Keratinocyte (primary cell): ENCODE data around the gene PLSCR3. TPM values are rescaled to one million over a fixed set of nuclear protein-coding genes. Genes with fewer than 3 reads are reported as not detected.

ENCODE experiments used
- DNase-seq: peaks from one replicate; pipeline ENCODE4 v3.0.0-alpha.2; 2011; ENCODE audit warnings: low read depth, missing footprints, low spot score
- FAIRE-seq: peaks from 2 replicates; lab custom pipeline; 2011; peaks lifted over from hg19 to GRCh38; lab: Jason Lieb, UNC
- H2AFZ ChIP-seq: 2 replicates; pipeline ENCODE4 v1.6.0; 2012; ENCODE audit warnings: low read length, control low read depth, inconsistent platforms; ENCODE audit not compliant: control insufficient read depth
- H3K27ac ChIP-seq: 2 replicates; pipeline ENCODE4 v1.5.1; 2011; ENCODE audit warnings: low read length; ENCODE audit not compliant: control insufficient read depth, insufficient read depth
- H3K27me3 ChIP-seq: 3 replicates; pipeline ENCODE4 v1.6.0; 2011; ENCODE audit warnings: low read length; ENCODE audit not compliant: control insufficient read depth, insufficient read depth; ENCODE audit errors: extremely low read depth
- H3K36me3 ChIP-seq, 2 experiments: 2 replicates in 1 of 2; 3 replicates in 1 of 2; pipeline ENCODE4 v1.5.1; 2011; ENCODE audit warnings: low read length in 2 of 2, mild to moderate bottlenecking in 1 of 2; ENCODE audit not compliant: control insufficient read depth in 2 of 2, insufficient read depth in 2 of 2; ENCODE audit errors: extremely low read depth in 1 of 2
- H3K4me1 ChIP-seq: 3 replicates; pipeline ENCODE4 v1.5.1; 2011; ENCODE audit warnings: low read length; ENCODE audit not compliant: control insufficient read depth, insufficient read depth; ENCODE audit errors: extremely low read depth
- H3K4me2 ChIP-seq: 3 replicates; pipeline ENCODE4 v1.6.0; 2011; ENCODE audit warnings: low read depth, low read length; ENCODE audit not compliant: control insufficient read depth, insufficient read depth; ENCODE audit errors: extremely low read depth
- H3K4me3 ChIP-seq, 3 experiments: fragments of 200-600 bp in 1 of 3; sonication (generic) in 1 of 3; 2 replicates in 2 of 3; 3 replicates in 1 of 3; pipeline ENCODE4 v1.5.1; 2011 to 2016; ENCODE audit warnings: low read length in 3 of 3, mild to moderate bottlenecking in 3 of 3, control low read depth in 2 of 3, inconsistent platforms in 1 of 3, low read depth in 1 of 3, mixed read lengths in 1 of 3, mixed run types in 1 of 3, moderate library complexity in 1 of 3; ENCODE audit not compliant: control insufficient read depth in 2 of 3, insufficient read depth in 2 of 3; ENCODE audit errors: extremely low read depth in 1 of 3
- H3K79me2 ChIP-seq: 2 replicates; pipeline ENCODE4 v1.6.0; 2012; ENCODE audit warnings: low read length; ENCODE audit not compliant: control insufficient read depth, insufficient read depth
- H3K9ac ChIP-seq: 3 replicates; pipeline ENCODE4 v1.6.0; 2011; ENCODE audit warnings: low read length; ENCODE audit not compliant: control insufficient read depth, insufficient read depth; ENCODE audit errors: extremely low read depth
- H3K9me1 ChIP-seq: 3 replicates; pipeline ENCODE4 v1.6.0; 2011; ENCODE audit warnings: low read length; ENCODE audit not compliant: control insufficient read depth, insufficient read depth; ENCODE audit errors: extremely low read depth
- H3K9me3 ChIP-seq: 2 replicates; pipeline ENCODE4 v1.5.1; 2012; ENCODE audit warnings: low read depth, low read length; ENCODE audit not compliant: control insufficient read depth
- H4K20me1 ChIP-seq: 3 replicates; pipeline ENCODE4 v1.6.0; 2011; ENCODE audit warnings: low read length; ENCODE audit not compliant: control insufficient read depth, insufficient read depth; ENCODE audit errors: extremely low read depth
- CTCF ChIP-seq, 3 experiments: IDR thresholded peaks in 1 of 3; conservative IDR thresholded peaks in 1 of 3; optimal IDR thresholded peaks in 1 of 3; 2 replicates in 2 of 3; 3 replicates in 1 of 3; pipeline versions ENCODE3 to v1.5.1; 2011; ENCODE audit warnings: low read length in 3 of 3, mild to moderate bottlenecking in 3 of 3, moderate library complexity in 2 of 3, control low read depth in 1 of 3, inconsistent platforms in 1 of 3; ENCODE audit not compliant: insufficient read depth in 2 of 3; ENCODE audit errors: extremely low read depth in 1 of 3
- EZH2 ChIP-seq: IDR thresholded peaks from one replicate; pipeline ENCODE4 v1.6.1; 2012; ENCODE audit warnings: inconsistent platforms, mild to moderate bottlenecking, low read length, moderate library complexity
- dilution Hi-C: fragments of 300-500 bp; cut with MboI; formaldehyde crosslinking; loops from one replicate; pipeline ENCODE4 v1.7.0; 2020; ENCODE audit warnings: low sequenced_read_pairs; ENCODE audit not compliant: extremely low pct_ligation_motif_present
- polyA plus RNA-seq, 5 experiments: library from polyadenylated mRNA; depleted of rRNA in 3 of 5; stranded (reverse) in 3 of 5; stranded (forward) in 1 of 5; unstranded in 1 of 5; fragments of >200 nt; gene quantifications; 1 replicate in 1 of 5; 2 replicates in 3 of 5; 3 replicates in 1 of 5; pipeline versions ENCODE4 v1.2.1 to v1.2.3, GENCODE V29; 2011 to 2012; ENCODE audit warnings: missing spikeins in 2 of 5, low read depth in 1 of 5, low replicate concordance in 1 of 5

Gene PLSCR3
- polyA plus RNA-seq, 1 donor (not counting 4 experiments of a cell fraction or from before 2014, with no cell fraction given): 30.5 TPM

- TF ChIP-seq CTCF (optimal IDR thresholded peaks at IDR 0.05 in 1 of 3, IDR thresholded peaks at IDR 0.05 in 1 of 3, conservative IDR thresholded peaks at IDR 0.05 in 1 of 3; ENCODE audit: extremely low read depth in 1 of 3, insufficient read depth in 2 of 3, low read length in 3 of 3): no peak
- no peak for TF ChIP-seq EZH2
- Histone ChIP-seq H3K4me2 (no peak overlapping the region), H3K27me3 (peaks cover 5% of the 10 kb centered on the region), H3K79me2 (peaks cover 20% of the 10 kb centered on the region), H3K9ac (no peak overlapping the region), H3K9me3 (no peaks in the 10 kb centered on the region), H3K9me1 (no peaks in the 10 kb centered on the region), H3K4me1 (peaks cover 19% of the 10 kb centered on the region), H3K4me3 (no peak overlapping the region), H2AFZ (no peak overlapping the region), H3K36me3 (no peaks in the 10 kb centered on the region), H3K27ac (no peak overlapping the region), H4K20me1 (no peaks in the 10 kb centered on the region)
- dilution Hi-C loops: no loop called here
- DNase-seq: no peak
- no peak for FAIRE-seq
These were observed 45.7 kb downstream of the PLSCR3 start for GRCh38 chr17:7348478-7349242.

GRCh38 chr17:7347630-7348477, 46.5 kb downstream of the PLSCR3 start:
- peaks cover 11% of the 10 kb centered on the region for H3K4me1 ChIP-seq
- H3K9ac ChIP-seq: no peak overlapping the region
- no peaks in the 10 kb centered on the region for H3K9me1 ChIP-seq
- H3K79me2 ChIP-seq: peaks cover 12% of the 10 kb centered on the region
- TF ChIP-seq EZH2 (no peak), CTCF (optimal IDR thresholded peaks at IDR 0.05 in 1 of 3, IDR thresholded peaks at IDR 0.05 in 1 of 3, conservative IDR thresholded peaks at IDR 0.05 in 1 of 3; ENCODE audit: extremely low read depth in 1 of 3, insufficient read depth in 2 of 3, low read length in 3 of 3) (no peak)
- H3K27ac ChIP-seq: no peak overlapping the region
- no peaks in the 10 kb centered on the region for H4K20me1 ChIP-seq
- dilution Hi-C loops: no loop called here
- no peak for DNase-seq
- no peak overlapping the region for H3K4me2 ChIP-seq
- no peak for FAIRE-seq
- H3K4me3 ChIP-seq: no peak overlapping the region
- no peaks in the 10 kb centered on the region for H3K36me3 ChIP-seq
- H2AFZ ChIP-seq: no peak overlapping the region
- H3K9me3 ChIP-seq: no peaks in the 10 kb centered on the region
- H3K27me3 ChIP-seq: peaks cover 11% of the 10 kb centered on the region
